Measurements from ENCODE around the gene FN1. TPM values are rescaled to one million over a fixed set of nuclear protein-coding genes. Genes with fewer than 3 reads are reported as not detected.
A peak's percentile ranks its signal among the peaks of the same experiment; 100 is the strongest.

FN1 gene
- total RNA-seq, 2 experiments from 2014 or later = 0.53 to 0.71 TPM

- Mint-ChIP-seq H3K9me3 (no peaks in the 10 kb centered on the region), H3K4me1 (no peaks in the 10 kb centered on the region), H3K27me3 (no peaks in the 10 kb centered on the region), H3K27ac (no peak overlapping the region), H3K4me3 (no peak overlapping the region), H3K36me3 (peaks cover 37% of the 10 kb centered on the region)
- DNase-seq = no peak
- POLR2A ChIA-PET = no interaction called here
- no peak for ATAC-seq (ENCODE audit: low read depth)
These were observed 80.8 kb downstream of the FN1 start for GRCh38 chr2:215354771-215355695.

GRCh38 chr2:215352602-215353001 lies 83.3 kb downstream of the FN1 start:
- no peaks in the 10 kb centered on the region for H3K9me3 Mint-ChIP-seq
- no peak overlapping the region for H3K27ac Mint-ChIP-seq
- no peak overlapping the region for H3K4me3 Mint-ChIP-seq
- DNase-seq = no peak
- ATAC-seq (ENCODE audit: low read depth) = no peak
- POLR2A ChIA-PET = no interaction called here
- H3K4me1 Mint-ChIP-seq = no peaks in the 10 kb centered on the region
- H3K36me3 Mint-ChIP-seq = peaks cover 49% of the 10 kb centered on the region
- no peaks in the 10 kb centered on the region for H3K27me3 Mint-ChIP-seq

- Mint-ChIP-seq H3K9me3 (no peaks in the 10 kb centered on the region), H3K4me1 (no peaks in the 10 kb centered on the region), H3K36me3 (peaks cover 49% of the 10 kb centered on the region), H3K27ac (no peak overlapping the region), H3K4me3 (no peak overlapping the region), H3K27me3 (no peaks in the 10 kb centered on the region)
- POLR2A ChIA-PET = no interaction called here
- ATAC-seq (ENCODE audit: low read depth) = no peak
- no peak for DNase-seq
These were observed 88.0 kb downstream of the FN1 start for GRCh38 chr2:215347878-215348277.

DNA sequence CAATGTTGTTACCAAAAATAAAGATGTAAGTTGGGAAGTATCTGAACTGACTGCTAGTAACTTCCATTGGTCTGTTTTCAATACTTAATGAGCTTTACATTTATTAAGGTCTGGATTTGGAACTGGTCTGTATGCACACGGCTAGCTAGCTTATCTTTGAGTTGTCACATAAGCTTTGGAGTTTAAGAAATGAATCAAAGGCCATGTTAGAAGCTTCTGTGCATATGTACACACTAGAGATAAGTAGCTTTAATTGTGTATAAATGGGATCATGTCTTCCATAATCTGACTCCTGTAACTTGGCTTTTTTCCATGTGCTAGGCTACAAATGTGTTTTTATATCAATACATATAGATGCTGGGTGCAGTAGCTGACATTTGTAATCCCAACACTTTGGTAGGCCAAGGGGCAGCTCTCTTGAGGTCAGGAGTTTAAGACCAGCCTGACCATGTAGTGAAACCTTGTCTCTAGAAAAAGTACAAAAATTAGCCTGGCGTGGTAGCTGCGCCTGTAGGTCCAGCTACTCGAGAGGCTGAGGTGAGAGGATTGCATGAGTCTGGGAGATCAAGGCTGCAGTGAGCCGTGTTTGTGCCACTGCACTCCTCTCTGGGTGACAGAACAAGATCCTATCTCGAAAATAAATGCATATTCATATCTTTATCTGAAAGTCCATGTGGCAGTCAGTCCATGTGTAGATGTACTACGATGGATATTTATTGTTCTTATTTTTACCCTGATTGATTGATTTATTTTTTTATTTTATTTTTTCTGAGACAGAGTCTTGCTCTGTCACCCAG lies 96.8 kb downstream of the FN1 start:
- H3K27ac Mint-ChIP-seq = no peak overlapping the region
- peaks cover 49% of the 10 kb centered on the region for H3K36me3 Mint-ChIP-seq
- H3K9me3 Mint-ChIP-seq = no peaks in the 10 kb centered on the region
- DNase-seq (no peak), ATAC-seq (ENCODE audit: low read depth) (no peak)
- H3K4me1 Mint-ChIP-seq = peaks cover 2% of the 10 kb centered on the region
- POLR2A ChIA-PET = no interaction called here
- no peaks in the 10 kb centered on the region for H3K27me3 Mint-ChIP-seq
- H3K4me3 Mint-ChIP-seq = no peak overlapping the region

- Mint-ChIP-seq H3K27me3 (no peaks in the 10 kb centered on the region), H3K9me3 (no peaks in the 10 kb centered on the region), H3K4me1 (peaks cover 11% of the 10 kb centered on the region), H3K27ac (peak overlapping the region; percentile 46), H3K4me3 (no peak overlapping the region), H3K36me3 (peaks cover 41% of the 10 kb centered on the region)
- POLR2A ChIA-PET = no interaction called here
- ATAC-seq (ENCODE audit: low read depth) (no peak), DNase-seq (no peak)
These were observed 102.8 kb downstream of the FN1 start for GRCh38 chr2:215332872-215333595.

GRCh38 chr2:215328066-215328465 lies 107.8 kb downstream of the FN1 start:
- Mint-ChIP-seq H3K36me3 (peaks cover 52% of the 10 kb centered on the region), H3K4me3 (no peak overlapping the region), H3K27ac (no peak overlapping the region), H3K27me3 (no peaks in the 10 kb centered on the region), H3K9me3 (no peaks in the 10 kb centered on the region), H3K4me1 (peaks cover 17% of the 10 kb centered on the region)
- POLR2A ChIA-PET = no interaction called here
- DNase-seq = no peak
- no peak for ATAC-seq (ENCODE audit: low read depth)

DNA sequence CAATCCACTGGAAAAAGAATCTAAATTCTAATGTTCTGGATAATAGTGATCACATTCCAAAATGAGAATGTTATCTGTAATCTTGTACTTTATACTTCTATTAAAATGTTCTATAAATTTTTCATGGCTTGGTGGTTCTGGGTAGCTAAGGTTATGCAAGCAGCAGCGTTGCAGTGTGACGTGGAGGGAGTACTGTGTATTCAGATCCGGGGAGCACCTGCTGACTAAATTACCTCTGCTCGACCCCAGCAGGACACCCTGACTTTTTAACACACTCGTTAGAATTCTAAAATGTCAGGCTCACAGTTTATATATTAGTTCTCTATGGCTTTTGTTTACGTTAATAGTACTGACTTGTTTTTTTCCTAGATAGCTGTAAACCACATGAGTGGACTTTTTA lies 111.1 kb downstream of the FN1 start:
- Mint-ChIP-seq H3K4me3 (no peak overlapping the region), H3K9me3 (no peaks in the 10 kb centered on the region), H3K36me3 (peaks cover 54% of the 10 kb centered on the region), H3K27me3 (no peaks in the 10 kb centered on the region), H3K27ac (no peak overlapping the region), H3K4me1 (peaks cover 21% of the 10 kb centered on the region)
- DNase-seq = no peak
- ATAC-seq (ENCODE audit: low read depth) = no peak
- POLR2A ChIA-PET = no interaction called here

DNA sequence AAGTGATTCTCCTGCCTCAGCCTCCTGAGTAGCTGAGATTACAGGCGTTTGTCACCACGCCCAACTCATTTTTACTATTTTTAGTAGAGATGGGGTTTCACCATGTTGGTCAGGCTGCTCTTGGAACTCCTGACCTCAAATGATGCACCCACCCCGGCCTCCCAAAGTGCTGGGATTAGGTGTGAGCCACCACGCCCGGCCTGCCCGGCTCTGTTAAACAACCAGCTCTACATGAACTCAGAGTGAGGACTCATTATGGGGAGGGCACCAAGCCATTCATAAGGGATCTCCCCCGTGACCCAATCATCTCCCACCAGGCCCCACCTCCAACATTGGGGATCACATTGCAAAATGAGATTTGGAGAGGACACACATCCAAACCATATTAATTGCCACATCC lies 115.2 kb downstream of the FN1 start:
- H3K27me3 Mint-ChIP-seq = no peaks in the 10 kb centered on the region
- H3K9me3 Mint-ChIP-seq = no peaks in the 10 kb centered on the region
- ATAC-seq (ENCODE audit: low read depth) (no peak), DNase-seq (no peak)
- POLR2A ChIA-PET = interaction anchor here (1.2 kb wide), 1 partner anchor 9 kb away, joined by 6 read pairs; the partner anchor contains the start of gene ATIC
- H3K36me3 Mint-ChIP-seq = peaks cover 44% of the 10 kb centered on the region
- H3K4me3 Mint-ChIP-seq = no peak overlapping the region
- H3K27ac Mint-ChIP-seq = peak overlapping the region; percentile 16
- peaks cover 25% of the 10 kb centered on the region for H3K4me1 Mint-ChIP-seq

DNA sequence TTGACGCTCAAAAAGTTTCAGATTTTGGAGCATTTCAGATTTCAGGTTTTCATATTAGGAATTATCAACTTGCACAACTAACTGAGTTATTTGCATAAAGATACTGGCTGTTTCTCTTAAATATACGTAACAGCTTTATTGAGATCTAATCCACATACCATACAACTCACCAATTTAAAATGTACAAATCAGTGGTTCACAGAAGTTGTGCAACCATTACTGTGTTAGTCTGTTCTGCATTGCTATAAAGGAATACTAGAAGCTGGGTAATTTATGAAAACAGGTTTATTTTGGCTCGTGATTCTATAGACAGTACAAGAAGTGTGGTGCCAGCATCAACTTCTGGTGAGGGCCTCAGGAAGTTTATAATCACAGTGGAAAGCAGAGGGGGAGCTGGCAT lies 115.8 kb downstream of the FN1 start:
- no peak overlapping the region for H3K27ac Mint-ChIP-seq

DNA sequence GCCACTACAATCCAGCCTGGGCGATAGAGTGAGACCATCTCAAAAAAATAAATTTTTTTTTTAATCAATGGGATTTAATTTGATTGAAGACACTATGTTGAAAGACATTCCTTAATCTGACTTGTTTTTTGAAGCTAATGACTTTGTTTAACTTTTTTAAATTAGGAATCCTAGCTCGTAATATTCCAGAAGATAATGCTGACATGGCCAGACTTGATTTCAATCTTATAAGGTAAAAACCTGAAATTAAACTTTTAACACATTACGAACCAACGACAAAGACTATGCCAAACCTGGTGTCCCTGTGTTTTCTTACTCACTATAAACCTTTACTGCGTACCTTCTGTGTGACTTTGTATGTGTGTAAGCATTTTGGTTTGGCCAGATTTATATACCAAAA lies 116.4 kb downstream of the FN1 start:
- H3K9me3 Mint-ChIP-seq = no peaks in the 10 kb centered on the region
- DNase-seq (no peak), ATAC-seq (ENCODE audit: low read depth) (no peak)
- peaks cover 28% of the 10 kb centered on the region for H3K4me1 Mint-ChIP-seq
- POLR2A ChIA-PET = interaction anchor here (1.2 kb wide), 1 partner anchor 8 kb away, joined by 6 read pairs; the partner anchor contains the start of gene ATIC
- peaks cover 48% of the 10 kb centered on the region for H3K36me3 Mint-ChIP-seq
- H3K27ac Mint-ChIP-seq = no peak overlapping the region
- no peaks in the 10 kb centered on the region for H3K27me3 Mint-ChIP-seq
- no peak overlapping the region for H3K4me3 Mint-ChIP-seq

More for the DNA sequence above, 115.8 kb downstream of the FN1 start:
- no peak overlapping the region for H3K4me3 Mint-ChIP-seq
- POLR2A ChIA-PET = interaction anchor here (1.2 kb wide), 1 partner anchor 8 kb away, joined by 6 read pairs; the partner anchor contains the start of gene ATIC
- ATAC-seq (ENCODE audit: low read depth) = no peak
- H3K36me3 Mint-ChIP-seq = peaks cover 44% of the 10 kb centered on the region
- H3K27me3 Mint-ChIP-seq = no peaks in the 10 kb centered on the region
- peaks cover 25% of the 10 kb centered on the region for H3K4me1 Mint-ChIP-seq
- no peaks in the 10 kb centered on the region for H3K9me3 Mint-ChIP-seq
- DNase-seq = no peak

- Mint-ChIP-seq H3K4me3 (no peak overlapping the region), H3K4me1 (peaks cover 35% of the 10 kb centered on the region), H3K9me3 (no peaks in the 10 kb centered on the region), H3K27me3 (no peaks in the 10 kb centered on the region), H3K36me3 (peaks cover 45% of the 10 kb centered on the region), H3K27ac (no peak overlapping the region)
- POLR2A ChIA-PET = no interaction called here
- ATAC-seq (ENCODE audit: low read depth) (no peak), DNase-seq (no peak)
These were observed 119.5 kb downstream of the FN1 start for GRCh38 chr2:215316336-215316735.

- no peaks in the 10 kb centered on the region for H3K27me3 Mint-ChIP-seq
- peaks cover 31% of the 10 kb centered on the region for H3K4me1 Mint-ChIP-seq
- H3K9me3 Mint-ChIP-seq = no peaks in the 10 kb centered on the region
- ATAC-seq (ENCODE audit: low read depth) (no peak), DNase-seq (no peak)
- H3K4me3 Mint-ChIP-seq = no peak overlapping the region
- peak overlapping the region; percentile 36 for H3K27ac Mint-ChIP-seq
- POLR2A ChIA-PET = no interaction called here
- peaks cover 38% of the 10 kb centered on the region for H3K36me3 Mint-ChIP-seq
These were observed 120.6 kb downstream of the FN1 start for GRCh38 chr2:215315301-215315700.

DNA sequence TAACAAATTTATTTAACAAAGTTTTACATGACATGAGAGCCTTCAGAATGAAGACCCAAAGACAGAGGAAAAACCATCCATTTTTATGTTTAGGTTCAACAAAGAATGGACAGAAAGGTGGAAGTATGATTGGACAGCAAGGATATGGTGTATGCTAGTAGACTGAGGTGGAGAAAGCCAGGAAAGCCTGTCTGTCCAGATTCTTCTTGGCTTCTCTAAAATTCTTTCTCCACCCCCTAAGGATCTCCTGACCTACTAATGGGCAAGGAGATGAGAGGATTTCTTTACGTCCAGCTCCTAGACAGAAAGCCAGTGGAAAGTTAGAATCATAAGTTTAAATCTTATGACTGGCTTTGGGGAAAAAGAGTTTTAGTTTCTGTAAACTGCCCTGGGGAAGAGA lies 121.0 kb downstream of the FN1 start:
- Mint-ChIP-seq H3K4me1 (peaks cover 29% of the 10 kb centered on the region), H3K36me3 (peaks cover 36% of the 10 kb centered on the region), H3K27me3 (no peaks in the 10 kb centered on the region), H3K9me3 (no peaks in the 10 kb centered on the region), H3K27ac (peak overlapping the region; percentile 36), H3K4me3 (no peak overlapping the region)
- POLR2A ChIA-PET = no interaction called here
- ATAC-seq (ENCODE audit: low read depth) (no peak), DNase-seq (no peak)
